Tibial nerve (tissue), 3 donors: Measurements from ENCODE around the gene ATP2A2.

Source experiments
- POLR2A ChIP-seq, 2 donors: fragments of 450-650 bp; IDR thresholded peaks; one replicate each; pipeline ENCODE4 v1.6.1; 2017; ENCODE audit warnings: antibody characterized with exemption in 2 of 2, mild to moderate bottlenecking in 2 of 2, moderate library complexity in 2 of 2
- TF ChIP-seq, protein P1 (sequence below), 5 experiments: fragments of 200-600 bp in 3 of 5; fragments of 450-650 bp in 2 of 5; sonication (generic) in 3 of 5; IDR thresholded peaks; one replicate each; pipeline ENCODE4 v1.5.1; 2016 to 2019; ENCODE audit warnings: antibody characterized with exemption in 5 of 5, mild to moderate bottlenecking in 3 of 5, moderate library complexity in 2 of 5

DNA sequence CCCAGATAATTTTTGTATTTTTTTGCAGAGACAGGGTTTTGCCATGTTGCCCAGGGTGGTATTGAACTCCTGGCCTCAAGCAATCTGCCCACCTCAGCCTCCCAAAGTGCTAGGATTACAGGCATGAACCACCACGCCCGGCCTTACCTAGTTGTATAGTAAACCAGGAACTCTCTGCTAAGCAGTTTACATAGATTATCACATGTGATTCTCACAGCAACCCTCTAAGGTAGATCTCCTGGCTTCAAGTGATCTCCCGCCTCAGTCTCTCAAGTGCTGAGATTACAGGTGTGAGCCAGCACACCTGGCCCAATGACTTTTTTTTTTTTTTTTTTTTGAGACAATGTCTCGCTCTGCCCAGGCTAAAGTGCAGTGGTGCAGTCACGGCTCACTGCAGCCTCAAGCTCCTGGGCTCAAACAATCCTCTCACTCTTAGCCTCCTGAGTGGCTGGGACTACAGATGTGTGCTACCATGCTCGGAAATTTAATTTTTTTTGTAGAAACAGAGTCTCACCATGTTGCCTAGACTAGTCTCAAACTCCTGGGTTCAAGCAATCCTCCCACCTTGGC lies 26.0 kb upstream of the ATP2A2 start:
- TF ChIP-seq POLR2A (IDR thresholded peaks at IDR 0.05): no peak
- TF ChIP-seq, protein P1, sequence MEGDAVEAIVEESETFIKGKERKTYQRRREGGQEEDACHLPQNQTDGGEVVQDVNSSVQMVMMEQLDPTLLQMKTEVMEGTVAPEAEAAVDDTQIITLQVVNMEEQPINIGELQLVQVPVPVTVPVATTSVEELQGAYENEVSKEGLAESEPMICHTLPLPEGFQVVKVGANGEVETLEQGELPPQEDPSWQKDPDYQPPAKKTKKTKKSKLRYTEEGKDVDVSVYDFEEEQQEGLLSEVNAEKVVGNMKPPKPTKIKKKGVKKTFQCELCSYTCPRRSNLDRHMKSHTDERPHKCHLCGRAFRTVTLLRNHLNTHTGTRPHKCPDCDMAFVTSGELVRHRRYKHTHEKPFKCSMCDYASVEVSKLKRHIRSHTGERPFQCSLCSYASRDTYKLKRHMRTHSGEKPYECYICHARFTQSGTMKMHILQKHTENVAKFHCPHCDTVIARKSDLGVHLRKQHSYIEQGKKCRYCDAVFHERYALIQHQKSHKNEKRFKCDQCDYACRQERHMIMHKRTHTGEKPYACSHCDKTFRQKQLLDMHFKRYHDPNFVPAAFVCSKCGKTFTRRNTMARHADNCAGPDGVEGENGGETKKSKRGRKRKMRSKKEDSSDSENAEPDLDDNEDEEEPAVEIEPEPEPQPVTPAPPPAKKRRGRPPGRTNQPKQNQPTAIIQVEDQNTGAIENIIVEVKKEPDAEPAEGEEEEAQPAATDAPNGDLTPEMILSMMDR (IDR thresholded peaks at IDR 0.05): no peak
